Lower lobe of right lung (tissue), 2 donors: ENCODE results near the gene TTC31. TPM values are rescaled to one million over a fixed set of nuclear protein-coding genes. Genes with fewer than 3 reads are reported as not detected.
"Not testable (repeated sequence)": the region's sequence is repeated elsewhere in the genome, so short reads cannot be mapped to it uniquely, and the experiment has no call there.

Experiments
- ATAC-seq, 2 donors: fragments of 200-7000 bp; cut with Tn5 transposase; one replicate each; pipeline ENCODE4 v1.9.1; 2020 to 2022; ENCODE audit warnings: mild to moderate bottlenecking in 2 of 2, moderate library complexity in 2 of 2
- DNase-seq: peaks from one replicate; pipeline ENCODE4 v3.0.0-alpha.2; 2020
- H3K27ac ChIP-seq: fragments of 200-600 bp; one replicate; pipeline ENCODE4 v1.8.0; 2022
- H3K27me3 ChIP-seq: fragments of 200-600 bp; one replicate; pipeline ENCODE4 v1.8.0; 2022; ENCODE audit warnings: low read depth
- H3K36me3 ChIP-seq: fragments of 200-600 bp; one replicate; pipeline ENCODE4 v1.8.0; 2022; ENCODE audit warnings: mild to moderate bottlenecking
- H3K4me1 ChIP-seq: fragments of 200-600 bp; one replicate; pipeline ENCODE4 v1.8.0; 2022
- H3K4me3 ChIP-seq: fragments of 200-600 bp; one replicate; pipeline ENCODE4 v1.8.0; 2022; ENCODE audit warnings: mild to moderate bottlenecking
- H3K9me3 ChIP-seq: fragments of 200-600 bp; one replicate; pipeline ENCODE4 v1.8.0; 2022
- CTCF ChIP-seq: fragments of 200-600 bp; IDR thresholded peaks from one replicate; pipeline ENCODE4 v1.8.0; 2022; ENCODE audit warnings: antibody characterized with exemption, mild to moderate bottlenecking
- intact Hi-C: fragments of 100-400 bp; cut with DNase I; formaldehyde crosslinking; loops from one replicate; pipeline ENCODE4 v1.11.0; 2022
- total RNA-seq: library from RNA; stranded (reverse); fragmentation: NEBNext Ultra II Directional; extraction: Animal tissue kit (Norgen Biotek cat#: 25700); gene quantifications from one replicate; pipeline ENCODE4 v1.2.1, GENCODE V29; 2021
- donor health status: DM: no; HTN: yes; CAD: no; lungs with severe emphysema.

Gene TTC31
- total RNA-seq, 1 donor from 2014 or later = 23.0 TPM

- DNase-seq (no peak), ATAC-seq (no peak)
- Histone ChIP-seq H3K27ac (no peak overlapping the region), H3K4me1 (peaks cover 45% of the 10 kb centered on the region), H3K27me3 (no peaks in the 10 kb centered on the region), H3K9me3 (no peaks in the 10 kb centered on the region), H3K36me3 (peaks cover 24% of the 10 kb centered on the region), H3K4me3 (no peak overlapping the region)
- no peak for TF ChIP-seq CTCF
- intact Hi-C loops = no loop called here
These were observed 21.5 kb upstream of the TTC31 start for GRCh38 chr2:74461187-74462053.

DNA sequence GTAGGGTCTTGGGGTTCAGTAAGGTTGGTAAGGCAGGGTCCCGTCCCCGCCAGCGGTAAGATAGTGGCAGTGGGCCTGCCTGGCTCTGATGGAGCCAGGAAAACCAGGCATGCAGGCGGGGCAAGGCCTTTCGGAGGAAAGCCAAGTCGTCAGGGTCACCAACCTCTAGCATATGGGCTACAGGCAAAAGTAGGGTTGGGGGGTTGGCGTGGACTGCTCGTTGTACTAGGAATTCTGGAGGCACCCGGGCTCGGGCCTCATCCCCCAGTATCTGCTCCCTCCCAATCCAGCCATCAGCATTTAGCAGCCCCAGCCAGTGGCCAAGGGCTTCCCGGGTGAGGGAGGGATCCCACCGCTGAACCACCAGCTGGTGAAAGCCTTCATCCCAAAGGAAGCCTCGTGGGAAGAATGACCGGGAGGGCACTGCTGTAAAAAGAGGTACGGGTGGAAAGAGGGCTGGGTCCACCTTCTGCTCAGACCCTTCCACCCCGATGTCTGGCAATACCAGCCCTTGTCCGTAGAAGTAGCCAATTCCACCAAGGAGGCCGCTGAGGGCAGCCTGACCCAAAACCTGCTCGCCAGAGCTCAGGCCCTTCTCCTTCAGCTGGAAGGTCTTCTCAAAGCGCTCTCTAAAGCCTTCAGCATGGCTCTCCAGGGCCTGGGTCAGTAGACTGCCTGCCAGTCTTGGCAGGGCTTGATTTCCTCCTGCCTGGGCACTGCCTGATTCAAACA, 20.7 kb upstream of the TTC31 start:
- Histone ChIP-seq H3K27ac (no peak overlapping the region), H3K4me1 (peaks cover 37% of the 10 kb centered on the region), H3K9me3 (no peaks in the 10 kb centered on the region), H3K27me3 (no peaks in the 10 kb centered on the region), H3K36me3 (peaks cover 24% of the 10 kb centered on the region), H3K4me3 (no peak overlapping the region)
- no peak for TF ChIP-seq CTCF
- DNase-seq (no peak), ATAC-seq (no peak)
- intact Hi-C loops = no loop called here

GRCh38 chr2:74462786-74463105, 20.1 kb upstream of the TTC31 start:
- no peak overlapping the region for H3K4me3 ChIP-seq
- intact Hi-C loops = no loop called here
- TF ChIP-seq CTCF = no peak
- H3K36me3 ChIP-seq = peaks cover 24% of the 10 kb centered on the region
- no peaks in the 10 kb centered on the region for H3K27me3 ChIP-seq
- DNase-seq (no peak), ATAC-seq (no peak)
- H3K9me3 ChIP-seq = no peaks in the 10 kb centered on the region
- H3K4me1 ChIP-seq = peaks cover 33% of the 10 kb centered on the region
- H3K27ac ChIP-seq = no peak overlapping the region

DNA sequence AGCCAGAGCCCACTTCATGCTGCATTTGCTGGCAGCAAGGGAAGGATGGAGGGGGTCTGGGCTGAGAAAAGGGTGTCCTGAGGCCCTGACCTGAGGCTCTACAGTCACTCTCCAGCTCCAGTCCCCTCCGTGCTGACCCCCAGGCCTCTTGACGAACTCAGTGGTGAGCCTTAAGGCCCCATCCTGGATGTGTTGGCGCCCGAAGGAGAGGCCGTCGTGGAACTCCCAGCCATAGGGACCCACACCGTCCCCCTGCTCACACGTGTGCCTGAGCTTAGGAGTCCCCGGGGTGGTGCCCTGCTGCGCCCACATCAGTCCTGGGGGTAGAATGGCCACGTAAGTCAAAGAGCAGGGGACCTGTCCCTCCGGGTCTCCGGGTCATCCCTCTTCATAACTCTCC, 18.5 kb upstream of the TTC31 start:
- DNase-seq = no peak
- no peaks in the 10 kb centered on the region for H3K27me3 ChIP-seq
- H3K36me3 ChIP-seq = peaks cover 24% of the 10 kb centered on the region
- no peak for TF ChIP-seq CTCF
- ATAC-seq = peak; percentile 7 to 9
- H3K4me3 ChIP-seq = peak overlapping the region; percentile 97
- no peaks in the 10 kb centered on the region for H3K9me3 ChIP-seq
- intact Hi-C loops = no loop called here
- H3K27ac ChIP-seq = peak overlapping the region; percentile 92
- H3K4me1 ChIP-seq = peaks cover 25% of the 10 kb centered on the region

DNA sequence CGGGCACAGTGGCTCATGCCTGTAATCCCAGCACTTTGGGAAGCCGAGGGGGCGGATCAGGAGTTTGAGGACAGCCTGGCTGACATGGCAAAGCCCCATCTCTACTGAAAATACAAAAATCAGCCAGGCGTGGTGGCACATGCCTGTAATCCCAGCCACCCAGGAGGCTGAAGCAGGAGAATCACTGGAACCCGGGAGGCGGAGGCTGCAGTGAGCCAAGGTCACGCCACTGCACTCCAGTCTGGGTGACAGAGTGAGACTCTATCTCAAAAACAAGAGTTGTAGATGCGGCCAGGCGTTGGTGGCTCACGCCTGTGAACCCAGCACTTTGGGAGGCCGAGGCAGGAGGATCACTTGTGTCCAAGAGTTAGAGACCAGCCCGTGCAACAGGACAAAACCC, 12.1 kb upstream of the TTC31 start:
- DNase-seq, H3K9me3 ChIP-seq, H3K27me3 ChIP-seq, intact Hi-C loops, H3K4me3 ChIP-seq, H3K27ac ChIP-seq, ATAC-seq: not testable (repeated sequence)
- Histone ChIP-seq H3K36me3 (peaks cover 18% of the 10 kb centered on the region), H3K4me1 (peaks cover 25% of the 10 kb centered on the region)
